ENCODE data around the gene DPH3. TPM values are rescaled to one million over a fixed set of nuclear protein-coding genes. Genes with fewer than 3 reads are reported as not detected.

Gene DPH3
- polyA plus RNA-seq, 1 experiment, result 31.4 TPM

- Histone ChIP-seq H3K27ac (ENCODE audit: low read depth, low read length) (no peak overlapping the region), H3K27me3 (ENCODE audit: control insufficient read depth, insufficient read depth, low read length) (no peaks in the 10 kb centered on the region), H3K9me3 (ENCODE audit: control insufficient read depth, insufficient read depth, low read length) (no peaks in the 10 kb centered on the region), H3K4me3 (ENCODE audit: low read depth, low read length) (no peak overlapping the region)
- no peak for TF ChIP-seq CTCF (IDR thresholded peaks at IDR 0.05; ENCODE audit: low read depth, low read length)
- no peak for DNase-seq (ENCODE audit: low read depth, low spot score)
- ChIA-PET POLR2A (no interaction called here), CTCF (interaction anchor here (1.3 to 6.1 kb wide), 3 partner anchors 10 to 238 kb away, joined by 4 to 38 read pairs (median 4); no protein-coding TSS in a partner anchor)
These were observed 14.5 kb upstream of the DPH3 start for GRCh38 chr3:16279010-16279801.

- DNase-seq (ENCODE audit: low read depth, low spot score), result no peak
- ChIA-PET CTCF (interaction anchor here (0.6 to 6.1 kb wide), 3 partner anchors 10 to 273 kb away, joined by 3 to 38 read pairs (median 8); no protein-coding TSS in a partner anchor), POLR2A (no interaction called here)
- Histone ChIP-seq H3K9me3 (ENCODE audit: control insufficient read depth, insufficient read depth, low read length) (no peaks in the 10 kb centered on the region), H3K27ac (ENCODE audit: low read depth, low read length) (no peak overlapping the region), H3K27me3 (ENCODE audit: control insufficient read depth, insufficient read depth, low read length) (no peaks in the 10 kb centered on the region), H3K4me3 (ENCODE audit: low read depth, low read length) (no peak overlapping the region)
- no peak for TF ChIP-seq CTCF (IDR thresholded peaks at IDR 0.05; ENCODE audit: low read depth, low read length)
These were observed 12.7 kb upstream of the DPH3 start for GRCh38 chr3:16277471-16277870.

GRCh38 chr3:16273867-16274266, 9.1 kb upstream of the DPH3 start:
- TF ChIP-seq CTCF (IDR thresholded peaks at IDR 0.05; ENCODE audit: low read depth, low read length), result no peak
- H3K4me3 ChIP-seq (ENCODE audit: low read depth, low read length), result no peak overlapping the region
- no peak overlapping the region for H3K27ac ChIP-seq (ENCODE audit: low read depth, low read length)
- POLR2A ChIA-PET, result no interaction called here
- DNase-seq (ENCODE audit: low read depth, low spot score), result no peak
- H3K27me3 ChIP-seq (ENCODE audit: control insufficient read depth, insufficient read depth, low read length), result no peaks in the 10 kb centered on the region
- CTCF ChIA-PET, result interaction anchor here (0.5 to 2.1 kb wide), 7 partner anchors 16 to 1187 kb away, joined by 3 to 8 read pairs (median 3); no protein-coding TSS in a partner anchor
- H3K9me3 ChIP-seq (ENCODE audit: control insufficient read depth, insufficient read depth, low read length), result no peaks in the 10 kb centered on the region

- H3K9me3 ChIP-seq (ENCODE audit: control insufficient read depth, insufficient read depth, low read length), result no peaks in the 10 kb centered on the region
- no peak for TF ChIP-seq CTCF (IDR thresholded peaks at IDR 0.05; ENCODE audit: low read depth, low read length)
- H3K27ac ChIP-seq (ENCODE audit: low read depth, low read length), result no peak overlapping the region
- DNase-seq (ENCODE audit: low read depth, low spot score), result no peak
- POLR2A ChIA-PET, result no interaction called here
- no peak overlapping the region for H3K4me3 ChIP-seq (ENCODE audit: low read depth, low read length)
- CTCF ChIA-PET, result interaction anchor here (0.6 to 2.1 kb wide), 7 partner anchors 13 to 600 kb away, joined by 3 to 10 read pairs (median 3); no protein-coding TSS in a partner anchor
- H3K27me3 ChIP-seq (ENCODE audit: control insufficient read depth, insufficient read depth, low read length), result no peaks in the 10 kb centered on the region
These were observed 7.8 kb upstream of the DPH3 start for GRCh38 chr3:16272588-16272987.

- ChIA-PET CTCF (interaction anchor here (2.1 kb wide), 1 partner anchor 279 kb away, joined by 9 read pairs; no protein-coding TSS in a partner anchor), POLR2A (no interaction called here)
- no peaks in the 10 kb centered on the region for H3K27me3 ChIP-seq (ENCODE audit: control insufficient read depth, insufficient read depth, low read length)
- no peak for DNase-seq (ENCODE audit: low read depth, low spot score)
- H3K4me3 ChIP-seq (ENCODE audit: low read depth, low read length), result no peak overlapping the region
- no peaks in the 10 kb centered on the region for H3K9me3 ChIP-seq (ENCODE audit: control insufficient read depth, insufficient read depth, low read length)
- H3K27ac ChIP-seq (ENCODE audit: low read depth, low read length), result no peak overlapping the region
- no peak for TF ChIP-seq CTCF (IDR thresholded peaks at IDR 0.05; ENCODE audit: low read depth, low read length)
These were observed 6.1 kb upstream of the DPH3 start for GRCh38 chr3:16270855-16271254.
